WTC11 (cell line): ENCODE measurements around the gene DNAH1. TPM values are rescaled to one million over a fixed set of nuclear protein-coding genes. Genes with fewer than 3 reads are reported as not detected.

Experiments used
- ATAC-seq: fragments of 200-7000 bp; cut with Tn5 transposase; 2 replicates; pipeline ENCODE4 v1.10.0; 2021; ENCODE audit warnings: mild to moderate bottlenecking, moderate library complexity
- CTCF ChIA-PET: fragments of 300-600 bp; sonication (Branson Sonifier 250); formaldehyde crosslinking; loops from one replicate; lab custom pipeline; 2021; ENCODE audit warnings: antibody characterized with exemption; lab: Charles Lee
- POLR2A ChIA-PET: fragments of 350-600 bp; sonication (Branson Sonifier 250); formaldehyde crosslinking; loops from one replicate; lab custom pipeline; 2021; ENCODE audit warnings: antibody characterized with exemption; lab: Charles Lee
- DNase-seq: peaks from one replicate; pipeline ENCODE4 v3.0.0; 2021; ENCODE audit warnings: low spot score
- H3K27ac Mint-ChIP-seq: 2 replicates; pipeline ENCODE4 v1.8.0; 2021; ENCODE audit warnings: mixed read lengths
- H3K27me3 Mint-ChIP-seq: 2 replicates; pipeline ENCODE4 v1.8.0; 2021; ENCODE audit warnings: low read depth, mild to moderate bottlenecking, moderate library complexity, mixed read lengths
- H3K36me3 Mint-ChIP-seq: 2 replicates; pipeline ENCODE4 v1.8.0; 2021; ENCODE audit warnings: mixed read lengths
- H3K4me1 Mint-ChIP-seq: 2 replicates; pipeline ENCODE4 v1.8.0; 2022; ENCODE audit warnings: mixed read lengths
- H3K4me3 Mint-ChIP-seq: 2 replicates; pipeline ENCODE4 v1.8.0; 2021; ENCODE audit warnings: mild to moderate bottlenecking, moderate library complexity, mixed read lengths
- H3K9me3 Mint-ChIP-seq: 2 replicates; pipeline ENCODE4 v1.8.0; 2021; ENCODE audit warnings: mixed read lengths
- CDX4 ChIP-seq: fragments of 250-450 bp; sonication (Bioruptor Pico); IDR thresholded peaks from 2 replicates; pipeline ENCODE4 v1.9.0; 2021; ENCODE audit warnings: moderate library complexity, mild to moderate bottlenecking, inconsistent platforms, borderline replicate concordance
- E2F1 ChIP-seq: sonication (generic); formaldehyde crosslinking; IDR thresholded peaks from 2 replicates; pipeline ENCODE4 v1.8.0; 2022; ENCODE audit warnings: mild to moderate bottlenecking, missing genetic modification reagents
- ELF4 ChIP-seq: sonication (generic); formaldehyde crosslinking; IDR thresholded peaks from 2 replicates; pipeline ENCODE4 v1.8.1; 2022; ENCODE audit warnings: low read depth, mild to moderate bottlenecking, moderate library complexity, missing genetic modification reagents
- FOXP1 ChIP-seq: sonication (generic); formaldehyde crosslinking; IDR thresholded peaks from 2 replicates; pipeline ENCODE4 v1.8.0; 2022; ENCODE audit warnings: missing genetic modification reagents, mild to moderate bottlenecking, moderate library complexity, borderline replicate concordance
- GABPB1 ChIP-seq: sonication (generic); formaldehyde crosslinking; IDR thresholded peaks from 2 replicates; pipeline ENCODE4 v1.8.1; 2023; ENCODE audit warnings: mild to moderate bottlenecking, missing genetic modification reagents
- JUN ChIP-seq: sonication (generic); formaldehyde crosslinking; IDR thresholded peaks from 2 replicates; pipeline ENCODE4 v1.8.0; 2023; ENCODE audit warnings: mild to moderate bottlenecking, missing genetic modification reagents
- MYBL2 ChIP-seq: sonication (generic); formaldehyde crosslinking; IDR thresholded peaks from 2 replicates; pipeline ENCODE4 v1.8.1; 2023; ENCODE audit warnings: mild to moderate bottlenecking, moderate library complexity, missing genetic modification reagents
- NR2C2 ChIP-seq: sonication (generic); formaldehyde crosslinking; IDR thresholded peaks from 2 replicates; pipeline ENCODE4 v1.8.0; 2022; ENCODE audit warnings: mild to moderate bottlenecking, missing genetic modification reagents
- RORB ChIP-seq: fragments of 250-450 bp; sonication (Bioruptor Pico); IDR thresholded peaks from 2 replicates; pipeline ENCODE4 v1.9.0; 2021; ENCODE audit warnings: mild to moderate bottlenecking
- SMAD3 ChIP-seq: sonication (generic); formaldehyde crosslinking; IDR thresholded peaks from 2 replicates; pipeline ENCODE4 v1.8.0; 2022; ENCODE audit warnings: missing genetic modification reagents, mild to moderate bottlenecking, borderline replicate concordance
- ZNF416 ChIP-seq: fragments of 250-450 bp; sonication (Bioruptor Pico); IDR thresholded peaks from 2 replicates; pipeline ENCODE4 v1.9.0; 2021; ENCODE audit warnings: mild to moderate bottlenecking, inconsistent platforms
- ZNF425 ChIP-seq: fragments of 250-450 bp; sonication (Bioruptor Pico); conservative IDR thresholded peaks from 2 replicates; pipeline ENCODE4 v1.9.0; 2021; ENCODE audit warnings: mild to moderate bottlenecking
- ZNF671 ChIP-seq: fragments of 250-450 bp; sonication (Bioruptor Pico); IDR thresholded peaks from 2 replicates; pipeline ENCODE4 v1.8.0; 2021; ENCODE audit warnings: mild to moderate bottlenecking
- total RNA-seq: library from RNA; stranded (reverse); gene quantifications from 3 replicates; pipeline ENCODE4 v1.2.3, GENCODE V29; 2021
- TF ChIP-seq, protein P1 (sequence below): sonication (generic); formaldehyde crosslinking; IDR thresholded peaks from 2 replicates; pipeline ENCODE4 v1.8.0; 2023; ENCODE audit warnings: missing genetic modification reagents, mild to moderate bottlenecking, borderline replicate concordance
- TF ChIP-seq, protein P2 (sequence below): sonication (generic); formaldehyde crosslinking; IDR thresholded peaks from 2 replicates; pipeline ENCODE4 v1.8.1; 2023; ENCODE audit warnings: mild to moderate bottlenecking, moderate library complexity, missing genetic modification reagents
- TF ChIP-seq, protein P3 (sequence below): sonication (generic); formaldehyde crosslinking; IDR thresholded peaks from 2 replicates; pipeline ENCODE4 v1.8.0; 2022; ENCODE audit warnings: mild to moderate bottlenecking, missing genetic modification reagents

The DNAH1 gene
- total RNA-seq, 1 experiment from 2014 or later = 1.5 TPM

DNA sequence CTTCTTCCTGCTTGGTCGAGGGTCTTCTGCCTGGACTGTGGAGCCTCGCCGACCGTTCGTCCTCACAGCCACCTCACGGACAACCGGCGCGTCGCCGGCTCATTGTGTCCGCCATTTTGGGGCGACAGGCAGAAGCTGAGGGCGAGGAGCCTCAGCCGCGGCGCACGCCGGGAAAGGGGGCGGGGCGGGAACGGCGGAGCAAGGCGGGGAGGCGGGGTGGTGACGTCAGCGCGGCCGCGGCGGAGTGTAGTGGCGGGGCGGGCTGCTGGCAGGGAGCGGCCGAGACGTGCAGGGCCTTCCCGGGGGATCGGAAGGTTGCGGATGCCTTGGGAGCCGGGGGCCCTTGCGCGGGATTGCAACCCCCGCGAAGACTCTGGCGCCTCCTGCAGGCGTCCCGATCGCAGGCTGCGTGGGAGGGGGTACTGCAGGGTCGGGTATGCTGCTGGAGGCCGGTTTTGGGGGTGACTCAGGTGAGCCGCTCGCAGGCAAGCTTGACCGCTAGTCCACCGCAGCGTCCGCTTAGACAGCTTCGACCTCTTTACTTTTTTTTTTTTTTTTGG, 37.5 kb upstream of the DNAH1 start, which contains the start of gene WDR82 (continued):
- TF ChIP-seq, protein P1, sequence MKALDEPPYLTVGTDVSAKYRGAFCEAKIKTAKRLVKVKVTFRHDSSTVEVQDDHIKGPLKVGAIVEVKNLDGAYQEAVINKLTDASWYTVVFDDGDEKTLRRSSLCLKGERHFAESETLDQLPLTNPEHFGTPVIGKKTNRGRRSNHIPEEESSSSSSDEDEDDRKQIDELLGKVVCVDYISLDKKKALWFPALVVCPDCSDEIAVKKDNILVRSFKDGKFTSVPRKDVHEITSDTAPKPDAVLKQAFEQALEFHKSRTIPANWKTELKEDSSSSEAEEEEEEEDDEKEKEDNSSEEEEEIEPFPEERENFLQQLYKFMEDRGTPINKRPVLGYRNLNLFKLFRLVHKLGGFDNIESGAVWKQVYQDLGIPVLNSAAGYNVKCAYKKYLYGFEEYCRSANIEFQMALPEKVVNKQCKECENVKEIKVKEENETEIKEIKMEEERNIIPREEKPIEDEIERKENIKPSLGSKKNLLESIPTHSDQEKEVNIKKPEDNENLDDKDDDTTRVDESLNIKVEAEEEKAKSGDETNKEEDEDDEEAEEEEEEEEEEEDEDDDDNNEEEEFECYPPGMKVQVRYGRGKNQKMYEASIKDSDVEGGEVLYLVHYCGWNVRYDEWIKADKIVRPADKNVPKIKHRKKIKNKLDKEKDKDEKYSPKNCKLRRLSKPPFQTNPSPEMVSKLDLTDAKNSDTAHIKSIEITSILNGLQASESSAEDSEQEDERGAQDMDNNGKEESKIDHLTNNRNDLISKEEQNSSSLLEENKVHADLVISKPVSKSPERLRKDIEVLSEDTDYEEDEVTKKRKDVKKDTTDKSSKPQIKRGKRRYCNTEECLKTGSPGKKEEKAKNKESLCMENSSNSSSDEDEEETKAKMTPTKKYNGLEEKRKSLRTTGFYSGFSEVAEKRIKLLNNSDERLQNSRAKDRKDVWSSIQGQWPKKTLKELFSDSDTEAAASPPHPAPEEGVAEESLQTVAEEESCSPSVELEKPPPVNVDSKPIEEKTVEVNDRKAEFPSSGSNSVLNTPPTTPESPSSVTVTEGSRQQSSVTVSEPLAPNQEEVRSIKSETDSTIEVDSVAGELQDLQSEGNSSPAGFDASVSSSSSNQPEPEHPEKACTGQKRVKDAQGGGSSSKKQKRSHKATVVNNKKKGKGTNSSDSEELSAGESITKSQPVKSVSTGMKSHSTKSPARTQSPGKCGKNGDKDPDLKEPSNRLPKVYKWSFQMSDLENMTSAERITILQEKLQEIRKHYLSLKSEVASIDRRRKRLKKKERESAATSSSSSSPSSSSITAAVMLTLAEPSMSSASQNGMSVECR = no peak
- TF ChIP-seq ZNF671 (CRISPR knock-in tag) (peak; percentile 66; the same call in 1 of the 2 replicates), SMAD3 (no peak), MYBL2 (CRISPR knock-in tag) (0 out of 2 replicates have a peak, but pooled peaks have one; percentile 53), ZNF416 (CRISPR knock-in tag) (0 out of 2 replicates have a peak, but pooled peaks have one; percentile 17), NR2C2 (CRISPR knock-in tag) (no peak), JUN (CRISPR knock-in tag) (0 out of 2 replicates have a peak, but pooled peaks have one; percentile 4), GABPB1 (CRISPR knock-in tag) (0 out of 2 replicates have a peak, but pooled peaks have one; percentile 6), E2F1 (CRISPR knock-in tag) (0 out of 2 replicates have a peak, but pooled peaks have one; percentile 66), ZNF425 (no peak)
- TF ChIP-seq, protein P2, sequence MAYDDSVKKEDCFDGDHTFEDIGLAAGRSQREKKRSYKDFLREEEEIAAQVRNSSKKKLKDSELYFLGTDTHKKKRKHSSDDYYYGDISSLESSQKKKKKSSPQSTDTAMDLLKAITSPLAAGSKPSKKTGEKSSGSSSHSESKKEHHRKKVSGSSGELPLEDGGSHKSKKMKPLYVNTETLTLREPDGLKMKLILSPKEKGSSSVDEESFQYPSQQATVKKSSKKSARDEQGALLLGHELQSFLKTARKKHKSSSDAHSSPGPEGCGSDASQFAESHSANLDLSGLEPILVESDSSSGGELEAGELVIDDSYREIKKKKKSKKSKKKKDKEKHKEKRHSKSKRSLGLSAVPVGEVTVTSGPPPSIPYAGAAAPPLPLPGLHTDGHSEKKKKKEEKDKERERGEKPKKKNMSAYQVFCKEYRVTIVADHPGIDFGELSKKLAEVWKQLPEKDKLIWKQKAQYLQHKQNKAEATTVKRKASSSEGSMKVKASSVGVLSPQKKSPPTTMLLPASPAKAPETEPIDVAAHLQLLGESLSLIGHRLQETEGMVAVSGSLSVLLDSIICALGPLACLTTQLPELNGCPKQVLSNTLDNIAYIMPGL (CRISPR knock-in tag) = peak; percentile 55

- DNase-seq (no peak), ATAC-seq (no peak)
- no peaks in the 10 kb centered on the region for H3K27me3 Mint-ChIP-seq
- H3K9me3 Mint-ChIP-seq = no peaks in the 10 kb centered on the region
- peaks cover 26% of the 10 kb centered on the region for H3K4me1 Mint-ChIP-seq
- ChIA-PET POLR2A (interaction anchor here (0.6 to 2.6 kb wide), 2 partner anchors 21 to 39 kb away, joined by 3 to 9 read pairs; no protein-coding TSS in a partner anchor), CTCF (interaction anchor here (0.5 to 5.0 kb wide), 15 partner anchors 11 to 275 kb away, joined by 3 to 41 read pairs (median 5); partner anchors contain the start of genes POC1A and TWF2)
- peak overlapping the region; percentile 100; the same call in 1 of the 2 replicates for H3K27ac Mint-ChIP-seq
- peak overlapping the region; percentile 94 for H3K4me3 Mint-ChIP-seq
- peaks cover 10% of the 10 kb centered on the region for H3K36me3 Mint-ChIP-seq
- TF ChIP-seq RORB (CRISPR knock-in tag) (no peak), CDX4 (no peak), ZNF425 (no peak), ZNF671 (CRISPR knock-in tag) (no peak), ELF4 (no peak), FOXP1 (CRISPR knock-in tag) (no peak)
- TF ChIP-seq, protein P3, sequence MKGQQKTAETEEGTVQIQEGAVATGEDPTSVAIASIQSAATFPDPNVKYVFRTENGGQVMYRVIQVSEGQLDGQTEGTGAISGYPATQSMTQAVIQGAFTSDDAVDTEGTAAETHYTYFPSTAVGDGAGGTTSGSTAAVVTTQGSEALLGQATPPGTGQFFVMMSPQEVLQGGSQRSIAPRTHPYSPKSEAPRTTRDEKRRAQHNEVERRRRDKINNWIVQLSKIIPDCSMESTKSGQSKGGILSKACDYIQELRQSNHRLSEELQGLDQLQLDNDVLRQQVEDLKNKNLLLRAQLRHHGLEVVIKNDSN (CRISPR knock-in tag) = no peak
These were observed 36.5 kb upstream of the DNAH1 start for GRCh38 chr3:52279596-52279995.
